Liver (tissue), 9 donors: ENCODE results near the gene ZAP70. TPM values are rescaled to one million over a fixed set of nuclear protein-coding genes. Genes with fewer than 3 reads are reported as not detected.

Experiments
- DNase-seq: peaks from one replicate; pipeline ENCODE4 v3.0.0-alpha.2; 2017; ENCODE audit warnings: low spot score
- H3K27ac ChIP-seq, 2 donors: one replicate each; pipeline ENCODE4 v1.7.0; 2013; ENCODE audit warnings: inconsistent platforms in 2 of 2, low read length in 2 of 2, control low read depth in 1 of 2, low read depth in 1 of 2, mild to moderate bottlenecking in 1 of 2
- H3K27me3 ChIP-seq, 4 donors: one replicate each; pipeline versions ENCODE4 v1.6.1 to v1.7.0; 2013; ENCODE audit warnings: low read length in 3 of 4, inconsistent platforms in 1 of 4, mild to moderate bottlenecking in 1 of 4, moderate library complexity in 1 of 4; ENCODE audit not compliant: control insufficient read depth in 4 of 4, insufficient read depth in 4 of 4
- H3K36me3 ChIP-seq, 4 donors: one replicate each; pipeline versions ENCODE4 v1.6.1 to v1.7.0; 2013; ENCODE audit warnings: low read length in 3 of 4, mild to moderate bottlenecking in 3 of 4, low read depth in 1 of 4, moderate library complexity in 1 of 4; ENCODE audit not compliant: control insufficient read depth in 4 of 4, insufficient read depth in 3 of 4
- H3K4me1 ChIP-seq, 4 donors: one replicate each; pipeline versions ENCODE4 v1.6.1 to v1.7.0; 2013; ENCODE audit warnings: low read length in 3 of 4, mild to moderate bottlenecking in 3 of 4, moderate library complexity in 1 of 4; ENCODE audit not compliant: control insufficient read depth in 4 of 4, insufficient read depth in 4 of 4
- H3K4me3 ChIP-seq, 3 donors: one replicate each; pipeline versions ENCODE4 v1.6.1 to v1.7.0; 2013; ENCODE audit warnings: low read length in 3 of 3, control low read depth in 1 of 3, low read depth in 1 of 3, mild to moderate bottlenecking in 1 of 3
- H3K9ac ChIP-seq, 2 donors: one replicate each; pipeline ENCODE4 v1.7.0; 2013; ENCODE audit warnings: low read length in 2 of 2, mild to moderate bottlenecking in 2 of 2, moderate library complexity in 2 of 2, control low read depth in 1 of 2, low read depth in 1 of 2
- H3K9me3 ChIP-seq, 4 donors: one replicate each; pipeline versions ENCODE4 v1.6.1 to v1.7.0; 2013; ENCODE audit warnings: low read length in 3 of 4; ENCODE audit not compliant: control insufficient read depth in 4 of 4
- ATF3 ChIP-seq: IDR thresholded peaks from 2 replicates; pipeline ENCODE4 v1.6.1; 2016; ENCODE audit warnings: antibody characterized with exemption
- EGR1 ChIP-seq, 2 donors: IDR thresholded peaks; 2 replicates each; pipeline ENCODE4 v1.6.1; 2016 to 2018; ENCODE audit warnings: antibody characterized with exemption in 2 of 2, low read depth in 2 of 2
- FOXA1 ChIP-seq: IDR thresholded peaks from 2 replicates; pipeline ENCODE4 v1.6.1; 2016; ENCODE audit warnings: antibody characterized with exemption
- GABPA ChIP-seq, 2 donors: IDR thresholded peaks in 1 of 2; conservative IDR thresholded peaks in 1 of 2; 2 replicates each; pipeline ENCODE4 v1.6.1; 2016; ENCODE audit warnings: antibody characterized with exemption in 2 of 2, mild to moderate bottlenecking in 1 of 2, moderate library complexity in 1 of 2
- HNF4A ChIP-seq, 2 donors: conservative IDR thresholded peaks; 2 replicates each; pipeline ENCODE4 v1.6.1; 2016; ENCODE audit warnings: antibody characterized with exemption in 2 of 2, mild to moderate bottlenecking in 2 of 2
- HNF4G ChIP-seq: IDR thresholded peaks from 2 replicates; pipeline ENCODE4 v1.6.1; 2016; ENCODE audit warnings: antibody characterized with exemption
- JUND ChIP-seq, 2 donors: IDR thresholded peaks; 2 replicates each; pipeline ENCODE4 v1.6.1; 2016; ENCODE audit warnings: antibody characterized with exemption in 2 of 2
- MAX ChIP-seq: IDR thresholded peaks from 2 replicates; pipeline ENCODE4 v1.6.1; 2016; ENCODE audit warnings: antibody characterized with exemption
- NR2F2 ChIP-seq: IDR thresholded peaks from 2 replicates; pipeline ENCODE4 v1.6.1; 2016; ENCODE audit warnings: antibody characterized with exemption
- RAD21 ChIP-seq, 2 donors: IDR thresholded peaks; 2 replicates each; pipeline ENCODE4 v1.6.1; 2016; ENCODE audit warnings: antibody characterized with exemption in 2 of 2, mild to moderate bottlenecking in 2 of 2
- RXRA ChIP-seq, 2 donors: IDR thresholded peaks; 2 replicates each; pipeline ENCODE4 v1.6.1; 2017 to 2018; ENCODE audit warnings: antibody characterized with exemption in 2 of 2, mild to moderate bottlenecking in 1 of 2
- SP1 ChIP-seq: IDR thresholded peaks from 2 replicates; pipeline ENCODE4 v1.6.1; 2018; ENCODE audit warnings: antibody characterized with exemption, mild to moderate bottlenecking
- TAF1 ChIP-seq: conservative IDR thresholded peaks from 2 replicates; pipeline ENCODE4 v1.6.1; 2016; ENCODE audit warnings: antibody characterized with exemption, mild to moderate bottlenecking
- YY1 ChIP-seq: IDR thresholded peaks from 2 replicates; pipeline ENCODE4 v1.6.1; 2016; ENCODE audit warnings: antibody characterized with exemption, mild to moderate bottlenecking
- WGBS: extraction: QIAGEN DNeasy Blood & Tissue Kit; methylation state at CpG from one replicate; pipeline ENCODE4 v1.1.7; 2013; 5-methylcytosine and 5-hydroxymethylcytosine counted together
- polyA plus RNA-seq, 2 donors: library from polyadenylated mRNA; stranded (reverse) in 1 of 2; unstranded in 1 of 2; fragments of 200-250 nt in 1 of 2; fragments of >200 nt in 1 of 2; fragmentation: Nextera tagmentation in 1 of 2; extraction: Ambion mirVana in 1 of 2; gene quantifications; one replicate each; pipeline versions ENCODE4 v1.2.1 to v1.2.3, GENCODE V29; 2013 to 2015
- total RNA-seq, 2 donors: library from RNA; depleted of rRNA; stranded (reverse); fragments of >200 nt; gene quantifications; one replicate each; pipeline ENCODE4 v1.2.3, GENCODE V29; 2014
- donor health status: healthy.
- donor health status: healthy.
- donor health status: healthy.
- donor health status: healthy.
- donor health status: healthy.

Gene ZAP70
- total and polyA plus RNA-seq, 4 donors: 1.2 to 4.9 (median 1.4) TPM

- no peak for TF ChIP-seq HNF4G
- TF ChIP-seq RAD21 (IDR thresholded peaks at IDR 0.05): no peak
- TF ChIP-seq GABPA (IDR thresholded peaks at IDR 0.05 in 1 of 2, conservative IDR thresholded peaks at IDR 0.05 in 1 of 2): no peak
- no peak for TF ChIP-seq HNF4A (conservative IDR thresholded peaks at IDR 0.05)
- no peak for TF ChIP-seq NR2F2
- TF ChIP-seq EGR1 (IDR thresholded peaks at IDR 0.05; ENCODE audit: low read depth in 2 of 2): no peak
- TF ChIP-seq RXRA (IDR thresholded peaks at IDR 0.05): no peak
- TF ChIP-seq MAX: no peak
- no peak overlapping the region for H3K4me3 ChIP-seq
- no peak overlapping the region for H3K27ac ChIP-seq
- no peak overlapping the region for H3K9ac ChIP-seq
- WGBS: 93% methylated on average over 4 of the region's 4 CpGs
- no peaks in the 10 kb centered on the region for H3K4me1 ChIP-seq
- H3K36me3 ChIP-seq: peaks cover 0 to 12% (median 4%) of the 10 kb centered on the region in 4 donors
- DNase-seq: no peak
- H3K9me3 ChIP-seq: no peaks in the 10 kb centered on the region
- H3K27me3 ChIP-seq: no peaks in the 10 kb centered on the region
Observed at GRCh38 chr2:97747716-97748115, 34.3 kb downstream of the ZAP70 start.

- no peak overlapping the region for H3K27ac ChIP-seq
- TF ChIP-seq HNF4G (no peak), MAX (no peak), TAF1 (no peak)
- WGBS: 86% methylated on average over 5 of the region's 5 CpGs
- no peak overlapping the region for H3K4me3 ChIP-seq
- H3K27me3 ChIP-seq: no peaks in the 10 kb centered on the region
- H3K9me3 ChIP-seq: no peaks in the 10 kb centered on the region
- H3K36me3 ChIP-seq: peaks cover under 1 to 12% (median 4%) of the 10 kb centered on the region in 4 donors
- no peak overlapping the region for H3K9ac ChIP-seq
- no peaks in the 10 kb centered on the region for H3K4me1 ChIP-seq
- DNase-seq: no peak
Observed at GRCh38 chr2:97749581-97749980, 36.2 kb downstream of the ZAP70 start.

- no peak overlapping the region for H3K9ac ChIP-seq
- no peaks in the 10 kb centered on the region for H3K9me3 ChIP-seq
- peaks cover 1 to 12% (median 6%) of the 10 kb centered on the region in 4 donors for H3K36me3 ChIP-seq
- no peaks in the 10 kb centered on the region for H3K27me3 ChIP-seq
- no peaks in the 10 kb centered on the region for H3K4me1 ChIP-seq
- H3K27ac ChIP-seq: no peak overlapping the region
- TF ChIP-seq TAF1 (no peak), FOXA1 (no peak), RXRA (IDR thresholded peaks at IDR 0.05) (no peak), JUND (IDR thresholded peaks at IDR 0.05) (no peak), YY1 (no peak), HNF4A (conservative IDR thresholded peaks at IDR 0.05) (no peak), EGR1 (IDR thresholded peaks at IDR 0.05; ENCODE audit: low read depth in 2 of 2) (no peak), HNF4G (no peak)
- no peak overlapping the region for H3K4me3 ChIP-seq
- WGBS: 98% methylated on average over 4 of the region's 4 CpGs
- DNase-seq: no peak
Observed at GRCh38 chr2:97750017-97750416, 36.6 kb downstream of the ZAP70 start.

- Histone ChIP-seq H3K4me1 (no peaks in the 10 kb centered on the region), H3K9ac (no peak overlapping the region), H3K4me3 (no peak overlapping the region), H3K36me3 (peaks cover 1 to 23% (median 17%) of the 10 kb centered on the region in 4 donors), H3K27ac (no peak overlapping the region), H3K27me3 (no peaks in the 10 kb centered on the region), H3K9me3 (no peaks in the 10 kb centered on the region)
- no peak for TF ChIP-seq JUND (IDR thresholded peaks at IDR 0.05)
- TF ChIP-seq NR2F2: no peak
- TF ChIP-seq YY1: no peak
- no peak for TF ChIP-seq EGR1 (IDR thresholded peaks at IDR 0.05; ENCODE audit: low read depth in 2 of 2)
- TF ChIP-seq RXRA (IDR thresholded peaks at IDR 0.05): no peak
- TF ChIP-seq SP1: no peak
- TF ChIP-seq RAD21 (IDR thresholded peaks at IDR 0.05): no peak
- TF ChIP-seq ATF3: no peak
- TF ChIP-seq FOXA1: no peak
- TF ChIP-seq HNF4A (conservative IDR thresholded peaks at IDR 0.05): no peak
- no peak for DNase-seq
- 75% methylated on average over 3 of the region's 3 CpGs for WGBS
Observed at GRCh38 chr2:97751752-97752151, 38.4 kb downstream of the ZAP70 start.
